Measurements from ENCODE around the gene SPATA16. TPM values are rescaled to one million over a fixed set of nuclear protein-coding genes. Genes with fewer than 3 reads are reported as not detected.

SPATA16 gene
- total and polyA plus RNA-seq, 2 experiments from 2014 or later: not detected

- DNase-seq (ENCODE audit: low spot score): no peak
- Histone ChIP-seq H2AFZ (no peak overlapping the region), H4K20me1 (ENCODE audit: insufficient read depth, poor library complexity, severe bottlenecking) (no peaks in the 10 kb centered on the region), H3K4me1 (ENCODE audit: insufficient read depth) (no peaks in the 10 kb centered on the region), H3K27me3 (no peaks in the 10 kb centered on the region), H3K27ac (no peak overlapping the region), H3K79me2 (no peaks in the 10 kb centered on the region), H3K4me3 (no peak overlapping the region), H3K9me3 (ENCODE audit: low read depth) (no peaks in the 10 kb centered on the region), H3K36me3 (replicated peaks; ENCODE audit: insufficient read depth, low read depth) (no peaks in the 10 kb centered on the region), H3K4me2 (no peak overlapping the region), H3K9me2 (replicated peaks; ENCODE audit: insufficient read depth) (no peaks in the 10 kb centered on the region)
- TF ChIP-seq EZH2 (IDR thresholded peaks at IDR 0.05; ENCODE audit: borderline replicate concordance) (no peak), EZH2phosphoT487 (IDR thresholded peaks at IDR 0.05; ENCODE audit: low read depth, severe bottlenecking, unreplicated experiment) (no peak), CTCF (IDR thresholded peaks at IDR 0.05; ENCODE audit: poor library complexity) (no peak)
Measured at GRCh38 chr3:173001622-173002021, 139.4 kb downstream of the SPATA16 start.

GRCh38 chr3:173000553-173000952 is 140.5 kb downstream of the SPATA16 start:
- Histone ChIP-seq H3K27ac (no peak overlapping the region), H3K36me3 (replicated peaks; ENCODE audit: insufficient read depth, low read depth) (no peaks in the 10 kb centered on the region), H3K9me2 (replicated peaks; ENCODE audit: insufficient read depth) (no peaks in the 10 kb centered on the region), H4K20me1 (ENCODE audit: insufficient read depth, poor library complexity, severe bottlenecking) (no peaks in the 10 kb centered on the region), H2AFZ (no peak overlapping the region), H3K79me2 (no peaks in the 10 kb centered on the region), H3K4me3 (no peak overlapping the region), H3K27me3 (no peaks in the 10 kb centered on the region), H3K9me3 (ENCODE audit: low read depth) (no peaks in the 10 kb centered on the region), H3K4me2 (no peak overlapping the region), H3K4me1 (ENCODE audit: insufficient read depth) (no peaks in the 10 kb centered on the region)
- DNase-seq (ENCODE audit: low spot score): no peak
- TF ChIP-seq EZH2 (IDR thresholded peaks at IDR 0.05; ENCODE audit: borderline replicate concordance) (no peak), CTCF (IDR thresholded peaks at IDR 0.05; ENCODE audit: poor library complexity) (no peak), EZH2phosphoT487 (IDR thresholded peaks at IDR 0.05; ENCODE audit: low read depth, severe bottlenecking, unreplicated experiment) (no peak)

- Histone ChIP-seq H3K9me2 (replicated peaks; ENCODE audit: insufficient read depth) (no peaks in the 10 kb centered on the region), H3K79me2 (no peaks in the 10 kb centered on the region), H3K27ac (no peak overlapping the region), H3K4me1 (ENCODE audit: insufficient read depth) (no peaks in the 10 kb centered on the region), H3K4me3 (no peak overlapping the region), H3K36me3 (replicated peaks; ENCODE audit: insufficient read depth, low read depth) (no peaks in the 10 kb centered on the region), H2AFZ (no peak overlapping the region), H3K4me2 (no peak overlapping the region), H3K9me3 (ENCODE audit: low read depth) (no peaks in the 10 kb centered on the region), H4K20me1 (ENCODE audit: insufficient read depth, poor library complexity, severe bottlenecking) (no peaks in the 10 kb centered on the region), H3K27me3 (no peaks in the 10 kb centered on the region)
- WGBS (ENCODE audit: low lambda C conversion rate, missing lambda C conversion rate): 94% methylated on average over 2 of the region's 2 CpGs
- DNase-seq (ENCODE audit: low spot score): no peak
- TF ChIP-seq EZH2 (IDR thresholded peaks at IDR 0.05; ENCODE audit: borderline replicate concordance) (no peak), EZH2phosphoT487 (IDR thresholded peaks at IDR 0.05; ENCODE audit: low read depth, severe bottlenecking, unreplicated experiment) (no peak), CTCF (IDR thresholded peaks at IDR 0.05; ENCODE audit: poor library complexity) (no peak)
Measured at GRCh38 chr3:172993412-172993811, 147.6 kb downstream of the SPATA16 start.

GRCh38 chr3:172991424-172991996 is 149.5 kb downstream of the SPATA16 start:
- Histone ChIP-seq H3K27ac (no peak overlapping the region), H3K9me3 (ENCODE audit: low read depth) (no peaks in the 10 kb centered on the region), H3K27me3 (no peaks in the 10 kb centered on the region), H3K4me2 (no peak overlapping the region), H4K20me1 (ENCODE audit: insufficient read depth, poor library complexity, severe bottlenecking) (no peaks in the 10 kb centered on the region), H2AFZ (no peak overlapping the region), H3K4me1 (ENCODE audit: insufficient read depth) (no peaks in the 10 kb centered on the region), H3K9me2 (replicated peaks; ENCODE audit: insufficient read depth) (no peaks in the 10 kb centered on the region), H3K4me3 (no peak overlapping the region), H3K36me3 (replicated peaks; ENCODE audit: insufficient read depth, low read depth) (no peaks in the 10 kb centered on the region), H3K79me2 (no peaks in the 10 kb centered on the region)
- TF ChIP-seq EZH2 (IDR thresholded peaks at IDR 0.05; ENCODE audit: borderline replicate concordance): no peak
- TF ChIP-seq EZH2phosphoT487 (IDR thresholded peaks at IDR 0.05; ENCODE audit: low read depth, severe bottlenecking, unreplicated experiment): no peak
- TF ChIP-seq CTCF (IDR thresholded peaks at IDR 0.05; ENCODE audit: poor library complexity): no peak
- no peak for DNase-seq (ENCODE audit: low spot score)
- WGBS (ENCODE audit: low lambda C conversion rate, missing lambda C conversion rate): 76% methylated on average over 3 of the region's 3 CpGs
